ENCODE measurements around the gene RAB33B.
"Not testable (repeated sequence)": the region's sequence is repeated elsewhere in the genome, so short reads cannot be mapped to it uniquely, and the experiment has no call there.

RAB33B gene

DNA sequence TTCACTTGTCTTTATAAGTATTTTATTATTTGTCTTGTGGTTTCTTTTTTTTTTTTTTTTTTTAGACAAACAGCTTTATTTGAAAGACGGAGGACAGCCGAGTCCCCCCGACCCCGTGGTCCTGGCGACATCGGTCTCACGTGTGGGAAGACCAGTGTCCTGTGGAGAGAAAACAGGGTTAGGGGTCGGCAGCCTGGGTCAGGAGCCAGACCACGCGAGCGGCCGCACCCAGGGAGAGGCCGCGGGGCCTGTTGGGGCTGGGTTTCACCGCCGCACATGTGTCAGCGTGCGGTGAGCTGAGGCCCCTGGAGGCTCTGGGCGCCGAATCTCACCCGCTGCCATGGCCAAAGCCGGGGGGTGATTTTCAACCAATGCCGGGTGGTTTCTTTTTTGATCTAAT, 17.8 kb upstream of the RAB33B start:
- ChIA-PET CTCF (interaction anchor here (2.0 kb wide), 1 partner anchor 20 kb away, joined by 8 read pairs; no protein-coding TSS in a partner anchor), POLR2A (no interaction called here)
- no peak for DNase-seq (ENCODE audit: low read depth, low spot score)
- TF ChIP-seq, protein P1, sequence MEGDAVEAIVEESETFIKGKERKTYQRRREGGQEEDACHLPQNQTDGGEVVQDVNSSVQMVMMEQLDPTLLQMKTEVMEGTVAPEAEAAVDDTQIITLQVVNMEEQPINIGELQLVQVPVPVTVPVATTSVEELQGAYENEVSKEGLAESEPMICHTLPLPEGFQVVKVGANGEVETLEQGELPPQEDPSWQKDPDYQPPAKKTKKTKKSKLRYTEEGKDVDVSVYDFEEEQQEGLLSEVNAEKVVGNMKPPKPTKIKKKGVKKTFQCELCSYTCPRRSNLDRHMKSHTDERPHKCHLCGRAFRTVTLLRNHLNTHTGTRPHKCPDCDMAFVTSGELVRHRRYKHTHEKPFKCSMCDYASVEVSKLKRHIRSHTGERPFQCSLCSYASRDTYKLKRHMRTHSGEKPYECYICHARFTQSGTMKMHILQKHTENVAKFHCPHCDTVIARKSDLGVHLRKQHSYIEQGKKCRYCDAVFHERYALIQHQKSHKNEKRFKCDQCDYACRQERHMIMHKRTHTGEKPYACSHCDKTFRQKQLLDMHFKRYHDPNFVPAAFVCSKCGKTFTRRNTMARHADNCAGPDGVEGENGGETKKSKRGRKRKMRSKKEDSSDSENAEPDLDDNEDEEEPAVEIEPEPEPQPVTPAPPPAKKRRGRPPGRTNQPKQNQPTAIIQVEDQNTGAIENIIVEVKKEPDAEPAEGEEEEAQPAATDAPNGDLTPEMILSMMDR (IDR thresholded peaks at IDR 0.05; ENCODE audit: insufficient read depth, low read length, missing control alignments): no peak
- no peak overlapping the region for H3K4me3 ChIP-seq (ENCODE audit: low read depth, low read length)

DNA sequence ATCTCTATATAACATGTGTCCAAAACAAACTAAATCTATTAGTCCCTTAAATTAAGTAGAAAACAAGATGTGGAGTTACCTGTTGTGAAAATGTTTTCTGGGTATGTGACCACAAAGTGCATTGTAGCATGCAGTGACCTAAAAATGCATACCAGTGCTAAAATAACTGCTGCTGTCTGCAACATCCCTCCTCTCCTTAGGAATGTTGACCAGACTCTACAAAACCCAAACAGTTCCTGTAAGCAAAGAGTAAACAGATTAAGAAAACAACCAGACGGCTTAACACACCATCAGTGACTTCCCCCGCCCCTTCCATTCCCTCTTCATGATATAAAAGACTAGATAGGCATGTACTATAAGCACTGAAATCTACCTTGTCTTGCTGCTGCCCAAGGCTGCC, 15.8 kb upstream of the RAB33B start:
- DNase-seq (ENCODE audit: low read depth, low spot score): no peak
- ChIA-PET POLR2A (interaction anchor here (0.7 kb wide), 1 partner anchor 53 kb away, joined by 3 read pairs; no protein-coding TSS in a partner anchor), CTCF (no interaction called here)
- TF ChIP-seq, protein P1 (IDR thresholded peaks at IDR 0.05; ENCODE audit: insufficient read depth, low read length, missing control alignments): no peak
- H3K4me3 ChIP-seq (ENCODE audit: low read depth, low read length): no peak overlapping the region

DNA sequence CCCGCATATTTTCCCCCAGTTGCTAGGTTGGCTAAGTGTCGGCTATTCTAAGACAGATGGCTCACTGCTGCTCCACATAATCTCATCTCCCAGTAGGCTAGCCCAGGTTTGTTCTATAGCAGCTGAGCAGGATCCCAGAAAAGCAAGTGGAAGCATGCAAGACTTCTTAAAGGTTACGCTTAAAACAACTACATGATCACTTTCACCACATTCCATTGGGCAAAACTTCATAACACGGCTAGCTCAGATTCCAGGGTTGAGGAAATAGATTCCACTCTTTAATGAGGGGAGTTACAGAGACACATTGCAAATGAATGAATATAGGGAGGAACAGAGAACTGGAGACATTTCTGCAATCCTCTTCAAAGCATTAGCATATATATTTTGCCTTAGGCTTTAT, 12.9 kb upstream of the RAB33B start:
- DNase-seq (ENCODE audit: low read depth, low spot score): peak; percentile 67
- ChIA-PET POLR2A (no interaction called here), CTCF (interaction anchor here (0.6 to 1.4 kb wide), 2 partner anchors 9 to 25 kb away, joined by 3 to 5 read pairs; no protein-coding TSS in a partner anchor)
- TF ChIP-seq, protein P1 (IDR thresholded peaks at IDR 0.05; ENCODE audit: insufficient read depth, low read length, missing control alignments): no peak
- no peak overlapping the region for H3K4me3 ChIP-seq (ENCODE audit: low read depth, low read length)

DNA sequence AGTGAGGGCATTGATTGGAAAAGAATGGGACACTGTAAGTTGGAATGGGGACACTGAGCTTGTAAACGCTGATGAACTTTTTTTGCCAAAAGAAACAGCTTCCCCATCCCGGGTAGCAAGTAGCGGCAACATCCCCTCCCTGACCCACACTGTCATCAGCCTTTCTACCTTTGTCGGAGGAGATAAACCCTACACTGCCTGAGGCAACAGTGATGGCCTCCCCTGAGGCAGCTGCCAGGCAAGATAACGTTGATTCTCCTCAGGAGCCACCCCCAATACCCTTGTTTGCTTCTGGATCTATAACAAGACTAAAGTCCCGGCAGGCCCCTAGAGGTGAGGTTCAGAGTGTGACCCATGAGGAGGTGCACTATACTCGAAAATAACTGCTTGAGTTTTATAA, 10.3 kb upstream of the RAB33B start:
- H3K4me3 ChIP-seq (ENCODE audit: low read depth, low read length): no peak overlapping the region
- POLR2A ChIA-PET: no interaction called here
- no peak for DNase-seq (ENCODE audit: low read depth, low spot score)
- TF ChIP-seq, protein P1 (IDR thresholded peaks at IDR 0.05; ENCODE audit: insufficient read depth, low read length, missing control alignments): no peak
- CTCF ChIA-PET: interaction anchor here (1.6 kb wide), 1 partner anchor 10 kb away, joined by 5 read pairs; no protein-coding TSS in a partner anchor

DNA sequence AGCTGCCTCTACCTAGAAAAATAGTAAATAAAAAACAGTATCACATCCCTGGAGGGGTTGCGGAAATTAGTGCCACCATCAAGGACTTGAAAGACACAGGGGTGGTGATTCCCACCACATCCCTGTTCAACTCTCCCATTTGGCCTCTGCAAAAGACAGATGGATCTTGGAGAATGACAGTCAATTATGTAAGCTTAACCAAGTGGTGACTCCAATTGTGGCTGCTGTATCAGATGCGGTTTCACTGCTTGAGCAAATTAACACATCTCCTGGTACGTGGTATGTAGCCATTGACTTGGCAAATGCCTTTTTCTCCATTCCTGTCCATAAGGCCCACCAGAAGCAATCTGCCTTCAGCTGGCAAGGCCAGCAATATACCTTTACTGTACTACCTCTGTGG, 9.0 kb upstream of the RAB33B start:
- POLR2A ChIA-PET; DNase-seq (ENCODE audit: low read depth, low spot score); H3K4me3 ChIP-seq (ENCODE audit: low read depth, low read length); CTCF ChIA-PET: not testable (repeated sequence)

DNA sequence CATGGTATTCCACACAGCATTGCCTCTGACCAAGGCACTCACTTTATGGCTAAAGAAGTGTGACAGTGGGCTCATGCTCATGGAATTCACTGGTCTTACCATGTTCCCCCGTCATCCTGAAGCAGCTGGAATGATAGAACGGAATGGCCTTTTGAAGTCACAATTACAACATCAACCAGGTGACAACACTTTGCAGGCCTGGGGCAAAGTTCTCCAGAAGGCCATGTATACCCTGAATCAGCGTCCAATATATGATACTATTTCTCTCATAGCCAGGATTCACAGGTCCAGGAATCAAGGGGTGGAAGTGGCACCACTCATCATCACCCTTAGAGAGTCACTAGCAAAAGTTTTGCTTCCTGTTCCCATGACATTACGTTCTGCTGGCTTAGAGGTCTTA, 6.8 kb upstream of the RAB33B start:
- POLR2A ChIA-PET; DNase-seq (ENCODE audit: low read depth, low spot score); H3K4me3 ChIP-seq (ENCODE audit: low read depth, low read length); CTCF ChIA-PET: not testable (repeated sequence)

DNA sequence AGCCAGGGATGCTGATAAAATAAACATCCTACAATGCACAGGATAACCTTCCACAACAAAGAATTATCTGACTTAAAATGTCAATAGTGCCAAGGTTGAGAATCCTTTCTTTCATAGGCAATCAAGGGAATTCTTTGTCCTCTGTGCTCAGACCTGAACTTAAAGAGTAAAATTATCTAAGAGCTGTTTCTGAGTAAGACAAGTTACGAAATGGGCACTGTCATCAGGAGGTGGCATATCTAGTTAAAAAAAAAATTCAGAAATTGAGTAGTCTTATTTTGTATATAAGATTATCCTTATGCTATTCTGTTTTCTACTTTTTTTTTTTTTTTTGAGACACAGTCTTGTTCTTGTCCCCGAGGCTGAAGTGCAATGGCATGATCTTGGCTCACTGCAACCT, 3.3 kb upstream of the RAB33B start:
- POLR2A ChIA-PET: no interaction called here
- CTCF ChIA-PET: interaction anchor here (0.8 kb wide), 1 partner anchor 10 kb away, joined by 3 read pairs; no protein-coding TSS in a partner anchor
- TF ChIP-seq, protein P1 (IDR thresholded peaks at IDR 0.05; ENCODE audit: insufficient read depth, low read length, missing control alignments): no peak
- H3K4me3 ChIP-seq (ENCODE audit: low read depth, low read length): no peak overlapping the region
- no peak for DNase-seq (ENCODE audit: low read depth, low spot score)

Measured in AG04449 (cell line).